ENCODE measurements around the gene P2RY6.
"Not testable (repeated sequence)": the region's sequence is repeated elsewhere in the genome, so short reads cannot be mapped to it uniquely, and the experiment has no call there.

P2RY6 gene

DNA sequence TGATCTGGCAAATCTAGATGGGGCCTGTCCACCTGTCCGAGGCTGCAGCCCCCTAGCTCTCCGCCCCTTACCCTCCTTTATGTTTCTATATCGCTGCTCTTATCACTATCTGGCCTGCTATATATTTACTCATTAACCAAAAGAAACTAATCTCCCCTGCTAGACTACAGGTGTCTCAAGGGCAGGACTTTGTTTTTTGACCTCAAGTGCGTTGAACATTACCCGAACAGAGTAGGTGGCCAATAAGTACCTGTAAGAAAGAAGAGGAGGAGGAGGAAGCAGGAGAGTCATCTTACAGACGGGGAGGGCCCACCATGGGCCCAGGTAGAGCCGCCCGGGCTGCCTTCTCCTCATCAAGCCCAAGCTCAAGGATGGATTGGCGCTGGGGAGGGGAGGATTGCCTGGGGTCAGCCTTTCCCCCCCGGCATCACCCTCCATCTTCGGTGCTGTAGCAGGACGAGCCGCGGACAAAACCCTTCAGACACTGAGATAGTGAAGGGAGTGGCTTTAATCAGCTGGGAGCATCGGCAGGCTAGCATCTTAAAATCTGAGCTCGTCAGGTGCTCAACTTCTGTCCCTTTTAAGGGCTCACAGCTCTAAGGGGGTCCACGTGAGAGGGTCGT is 1.2 kb upstream of the P2RY6 start:
- DNase-seq, result peak in 5 of 42 donors; percentile 1 to 37 (median 4)
- intact Hi-C loops (cut with DNase I), result no loop called here

DNA sequence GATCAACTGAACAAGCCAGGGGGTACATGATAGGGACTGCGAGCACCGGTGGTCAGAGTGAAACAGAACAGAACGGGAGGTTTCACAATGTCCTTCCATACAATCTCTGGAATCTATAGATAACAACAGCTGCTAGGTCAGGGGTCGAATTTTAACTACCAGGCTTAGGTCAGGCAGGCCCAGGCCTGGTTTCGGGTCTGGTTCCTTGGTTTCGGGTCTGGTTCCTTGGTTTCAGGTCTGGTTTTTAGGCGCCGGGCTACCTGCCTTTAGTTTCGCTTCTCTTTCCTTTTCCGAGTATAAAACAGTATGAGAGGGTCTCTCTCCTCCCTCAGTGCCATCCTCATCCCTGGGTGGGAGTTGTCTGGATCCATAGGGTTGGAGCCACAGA is 666 bp upstream of the P2RY6 start:
- DNase-seq, result peak in 3 of 42 donors; percentile 6 to 21 (median 9)
- intact Hi-C loops (cut with DNase I), result not testable (repeated sequence)

DNA sequence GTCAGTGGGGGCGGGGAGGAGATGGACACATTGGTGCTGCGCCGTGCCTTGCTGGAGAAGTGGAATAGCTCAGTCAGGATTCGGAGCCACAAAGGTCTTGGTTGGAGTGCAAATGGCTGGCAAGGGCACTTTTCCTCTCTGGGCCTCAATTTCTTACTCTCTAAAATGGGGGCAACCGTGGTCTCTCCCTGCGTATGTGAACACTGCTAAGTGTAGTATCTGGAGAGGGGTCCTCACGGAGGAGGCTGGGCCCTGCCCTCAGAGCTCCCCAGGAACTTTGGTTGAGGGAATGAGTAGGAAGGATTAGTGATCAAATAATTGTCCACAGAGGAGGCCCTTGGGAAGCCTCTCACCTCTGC is 521 bp downstream of the P2RY6 start:
- intact Hi-C loops (cut with DNase I), result no loop called here
- peak in 1 of 42 donors; percentile 16 for DNase-seq

DNA sequence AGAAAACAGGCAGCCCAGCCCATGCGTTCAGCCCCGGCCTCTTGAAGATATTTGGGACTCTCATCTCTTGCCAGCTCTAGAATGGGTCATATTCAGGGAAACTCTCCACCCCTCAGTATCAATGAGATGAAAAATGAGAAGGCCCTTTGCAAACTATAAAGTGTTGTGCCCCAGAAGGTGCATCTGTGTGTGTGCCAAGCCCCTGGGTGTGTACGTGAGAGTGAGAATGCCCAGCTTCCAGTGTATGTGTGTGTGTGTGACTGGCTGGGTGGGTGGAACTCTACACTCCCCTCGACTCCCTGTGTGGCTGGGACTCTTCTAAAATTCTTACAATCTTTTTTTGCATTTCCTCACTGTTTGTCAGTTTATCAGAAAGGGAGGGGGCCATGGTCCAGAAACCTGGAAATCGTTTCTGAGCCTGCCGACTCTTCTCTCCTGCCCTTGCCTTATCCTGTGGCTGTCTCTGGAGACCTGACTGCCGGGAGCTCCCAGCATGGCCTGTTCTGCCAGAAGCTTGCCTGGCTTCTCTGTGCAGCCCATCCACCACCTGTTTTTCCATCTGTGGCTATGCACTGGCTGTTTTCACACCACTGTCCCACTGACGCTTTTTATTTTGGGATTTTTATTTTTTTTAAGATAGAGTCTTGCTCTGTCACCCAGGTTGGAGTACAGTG is 1.2 kb downstream of the P2RY6 start:
- intact Hi-C loops (cut with DNase I), result no loop called here
- DNase-seq, result peak in 1 of 42 donors; percentile 19

DNA sequence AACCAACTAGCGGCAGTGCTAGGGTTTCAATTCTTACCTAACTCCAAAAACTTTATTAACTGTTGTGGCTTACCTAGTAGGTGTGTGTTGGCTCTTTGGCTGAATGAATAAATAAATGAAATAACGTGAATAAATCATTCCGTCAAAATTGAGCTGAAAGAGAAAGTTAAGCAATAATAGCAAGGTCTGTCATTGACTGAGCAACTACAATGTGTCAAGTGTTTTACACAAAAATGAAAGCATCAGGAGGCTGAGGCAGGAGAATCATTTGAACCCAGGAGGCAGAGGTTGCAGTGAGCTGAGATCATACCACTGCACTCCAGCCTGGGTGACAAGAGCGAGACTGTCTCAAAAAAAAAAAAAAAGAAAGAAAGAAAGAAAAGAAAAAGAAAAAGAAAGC is 2.1 kb downstream of the P2RY6 start:
- intact Hi-C loops (cut with DNase I); DNase-seq: not testable (repeated sequence)

DNA sequence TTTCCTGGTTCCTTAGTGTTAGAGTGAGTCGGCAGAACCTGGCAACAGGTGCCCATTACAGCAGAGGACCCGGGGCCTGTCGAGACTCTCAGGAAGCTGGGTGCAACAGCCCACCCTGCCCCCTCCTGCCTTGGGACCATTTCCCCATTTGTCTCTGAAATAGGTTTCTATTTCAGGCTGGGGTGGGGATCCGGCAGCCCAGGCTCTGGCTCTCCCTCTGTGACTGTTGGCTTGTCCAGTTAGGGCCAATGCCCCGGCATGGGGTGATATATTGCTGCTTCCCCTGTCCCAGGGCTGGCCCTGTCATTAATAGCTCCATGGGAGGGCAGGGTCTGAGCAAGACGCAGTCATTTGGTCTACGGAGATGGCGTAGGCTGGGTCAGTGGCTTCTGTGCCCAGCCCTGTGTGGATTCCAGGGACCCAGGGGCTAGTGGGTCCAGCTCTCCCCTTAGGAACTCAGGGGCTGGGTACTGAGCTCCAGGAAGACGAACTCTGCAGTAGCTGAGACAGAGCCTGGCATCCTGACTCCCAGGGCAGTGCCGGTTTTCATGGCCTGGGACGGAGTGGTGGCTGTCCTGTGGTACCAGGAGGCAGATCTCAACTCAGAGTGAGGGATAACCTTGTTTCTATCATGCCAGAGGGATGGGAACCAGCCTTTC is 2.7 kb downstream of the P2RY6 start:
- intact Hi-C loops (cut with DNase I), result no loop called here
- peak in 11 of 42 donors; percentile 9 to 51 (median 23) for DNase-seq

DNA sequence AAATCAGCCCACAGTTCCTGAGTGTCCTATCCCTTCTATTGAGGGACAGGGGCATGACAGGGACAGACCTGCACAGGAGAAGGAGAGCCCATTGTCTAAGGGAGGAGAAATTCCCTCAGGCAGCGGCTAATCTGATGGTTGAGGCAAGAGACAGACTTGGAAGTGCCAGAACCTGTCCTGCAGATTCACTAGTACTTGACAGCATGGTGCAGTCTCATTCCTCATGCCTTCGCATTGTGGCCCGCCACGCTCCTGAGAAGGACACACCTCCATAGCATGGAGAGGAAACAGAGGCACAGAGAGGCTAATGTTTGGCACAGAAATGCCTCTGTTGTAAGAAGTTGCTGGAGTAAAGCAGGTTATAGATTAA is 3.2 kb downstream of the P2RY6 start:
- intact Hi-C loops (cut with DNase I), result no loop called here
- peak in 1 of 42 donors; percentile 3 for DNase-seq

DNA sequence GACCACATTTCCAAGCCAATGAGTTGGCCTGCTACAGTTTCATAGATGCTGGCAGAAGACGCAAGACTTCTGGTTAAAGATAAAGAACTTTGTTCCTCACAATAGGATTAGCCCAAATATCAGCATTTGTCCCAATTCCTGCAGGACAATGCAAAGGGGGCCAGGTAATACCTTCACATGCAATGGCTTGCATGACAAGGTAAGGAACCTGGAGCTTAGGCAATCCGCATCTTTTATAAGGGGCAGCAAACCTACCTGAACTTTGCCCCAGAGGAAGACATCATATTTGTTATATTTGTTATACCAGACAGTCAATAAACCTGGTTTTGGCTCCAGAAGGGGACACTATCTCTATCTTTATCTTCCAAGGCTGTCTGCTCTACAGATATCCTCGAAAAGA is 5.3 kb downstream of the P2RY6 start:
- no peak for DNase-seq
- intact Hi-C loops (cut with DNase I), result no loop called here

DNA sequence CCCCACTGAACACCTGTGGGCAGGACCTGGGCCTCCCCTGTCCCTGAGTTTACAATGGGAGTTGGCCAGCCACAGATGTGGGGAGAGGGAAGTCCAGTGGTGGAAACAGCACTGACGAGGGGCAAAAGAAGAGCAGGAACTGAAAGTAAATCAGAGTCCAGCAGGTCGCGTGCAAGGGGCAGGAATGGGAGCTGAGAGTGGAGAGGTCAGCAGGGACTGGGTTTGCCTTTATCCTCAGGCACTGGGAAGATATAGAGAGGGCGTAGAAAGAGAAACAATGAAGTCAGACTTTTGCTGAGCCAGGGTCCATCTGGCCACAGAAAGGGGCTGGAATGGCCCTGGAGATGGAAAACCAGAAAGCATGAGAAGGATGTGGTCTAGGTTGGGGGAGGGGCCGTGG is 8.5 kb downstream of the P2RY6 start:
- intact Hi-C loops (cut with DNase I), result no loop called here
- DNase-seq, result peak in 12 of 42 donors; percentile 14 to 52 (median 24)

DNA sequence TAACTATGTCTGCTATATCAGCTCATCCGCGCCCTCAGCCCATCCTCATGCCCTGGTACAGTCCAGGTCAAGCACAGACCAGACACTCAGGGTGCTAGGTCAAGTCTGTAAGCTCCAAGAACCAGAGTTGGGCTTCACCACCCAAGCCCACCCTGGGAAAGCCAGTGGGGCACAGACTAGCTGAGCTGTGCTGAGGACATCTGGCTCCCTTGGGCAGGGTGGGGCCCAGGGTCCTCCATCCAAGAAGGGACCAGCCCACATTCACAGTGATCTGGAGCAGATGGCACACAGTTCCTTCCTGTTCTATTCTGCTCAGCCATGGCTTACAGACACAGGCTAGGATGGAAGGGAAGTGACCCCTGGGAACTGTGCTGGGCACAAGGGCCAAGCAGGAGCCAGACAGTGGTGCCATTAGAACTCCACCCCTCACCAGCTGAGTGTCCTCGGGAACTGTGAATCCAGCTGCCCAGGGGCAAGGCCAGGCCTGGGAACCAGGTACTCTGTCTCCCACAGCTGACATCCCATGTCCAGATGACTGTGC is 9.1 kb downstream of the P2RY6 start:
- intact Hi-C loops (cut with DNase I), result no loop called here
- DNase-seq, result no peak

DNA sequence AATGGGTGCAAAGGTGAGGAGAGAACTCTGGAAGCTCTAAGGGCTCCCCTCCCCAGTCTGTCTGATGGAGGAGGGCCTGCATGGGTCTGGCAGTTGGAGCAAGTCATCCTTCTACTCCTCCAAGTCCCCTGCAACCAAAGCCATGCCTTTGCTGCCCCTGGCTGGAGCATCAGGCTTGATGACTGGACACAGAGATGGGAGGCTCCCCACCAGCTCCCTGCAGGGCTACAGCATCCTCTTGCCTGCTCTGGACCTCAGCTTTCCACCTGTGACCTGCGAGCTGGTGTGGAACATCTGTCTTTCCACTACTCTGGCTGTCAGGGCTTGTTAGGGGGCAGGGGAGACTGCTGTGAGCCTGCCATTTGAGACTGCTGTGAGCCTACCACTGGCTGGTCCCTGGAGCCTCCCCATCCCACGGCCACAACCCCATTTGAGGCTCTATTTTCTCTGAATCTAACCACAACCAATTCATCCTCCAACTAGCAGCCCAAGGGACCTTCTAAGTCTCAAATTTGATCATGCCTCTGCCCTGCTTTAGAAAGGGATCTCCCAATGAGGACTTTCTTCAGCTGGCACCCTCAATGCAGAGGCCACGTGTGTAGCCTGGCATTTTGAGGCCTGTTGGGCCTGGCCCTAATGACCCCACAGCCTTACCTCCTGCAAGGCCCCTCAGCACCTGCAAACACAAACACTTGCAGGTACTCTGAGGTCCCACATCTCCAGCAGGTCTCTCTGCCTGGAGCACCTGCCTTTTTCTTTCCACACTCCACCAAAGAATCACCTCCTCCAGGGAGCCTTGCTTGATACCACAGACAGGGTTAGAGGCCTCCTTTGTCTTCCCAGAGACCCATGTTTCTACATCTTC is 9.9 kb downstream of the P2RY6 start:
- intact Hi-C loops (cut with DNase I), result no loop called here
- DNase-seq, result no peak

DNA sequence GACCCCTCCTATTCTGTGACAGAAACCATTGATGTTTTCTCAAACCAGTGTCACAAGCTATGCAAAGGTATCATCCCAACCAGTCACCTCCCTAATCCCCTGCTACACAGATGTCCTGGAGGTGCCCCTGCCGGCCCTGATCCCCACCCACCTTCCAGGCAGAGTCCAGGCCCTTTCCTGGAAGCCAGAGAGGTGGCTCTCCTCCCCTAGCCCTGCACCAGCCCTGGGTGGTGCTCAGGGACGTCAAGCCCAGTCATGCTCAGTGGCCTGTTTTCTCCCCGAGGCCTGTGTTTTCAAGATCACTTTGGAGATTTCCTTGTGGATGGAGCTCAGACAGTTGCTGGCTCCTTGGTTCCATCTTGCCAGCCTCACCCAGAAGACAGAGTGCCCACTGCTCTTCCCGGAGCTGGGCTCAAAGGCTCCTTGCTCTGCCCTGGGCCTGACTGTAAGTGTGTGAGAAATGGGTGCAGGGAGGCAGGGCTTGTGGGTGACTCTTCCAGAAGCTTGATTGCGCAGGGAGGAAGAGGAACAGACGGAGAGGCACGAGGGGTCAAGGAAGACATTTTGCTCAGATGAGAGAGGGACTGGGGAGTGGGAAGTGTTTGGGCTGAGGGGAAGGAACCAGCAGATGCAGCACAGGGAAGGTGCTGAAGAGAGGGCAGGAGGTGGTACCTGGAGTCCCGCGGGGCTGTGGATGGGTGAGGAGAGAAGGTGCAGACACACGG is 11.3 kb downstream of the P2RY6 start:
- intact Hi-C loops (cut with DNase I), result no loop called here
- DNase-seq, result no peak

DNA sequence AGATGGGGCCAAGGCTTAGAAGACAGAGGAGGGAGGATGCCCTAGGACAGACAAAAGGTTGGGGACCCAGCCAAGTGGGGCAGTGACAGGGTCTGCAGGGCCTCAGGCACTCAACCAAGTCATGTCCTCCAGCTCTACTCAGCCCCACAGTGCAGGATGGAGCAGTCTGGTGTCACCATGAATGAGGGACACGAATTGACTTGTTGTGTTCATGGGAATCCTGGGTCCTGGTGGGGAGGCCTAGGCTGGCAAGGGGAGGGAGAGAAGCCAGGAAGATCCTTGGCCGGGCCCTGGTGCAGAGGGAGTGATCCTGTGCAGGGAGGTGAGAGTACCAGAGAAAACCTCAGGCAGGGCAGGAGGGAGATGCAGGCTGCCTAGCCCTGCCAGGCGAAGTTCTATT is 12.0 kb downstream of the P2RY6 start:
- intact Hi-C loops (cut with DNase I), result no loop called here
- DNase-seq, result no peak

DNA sequence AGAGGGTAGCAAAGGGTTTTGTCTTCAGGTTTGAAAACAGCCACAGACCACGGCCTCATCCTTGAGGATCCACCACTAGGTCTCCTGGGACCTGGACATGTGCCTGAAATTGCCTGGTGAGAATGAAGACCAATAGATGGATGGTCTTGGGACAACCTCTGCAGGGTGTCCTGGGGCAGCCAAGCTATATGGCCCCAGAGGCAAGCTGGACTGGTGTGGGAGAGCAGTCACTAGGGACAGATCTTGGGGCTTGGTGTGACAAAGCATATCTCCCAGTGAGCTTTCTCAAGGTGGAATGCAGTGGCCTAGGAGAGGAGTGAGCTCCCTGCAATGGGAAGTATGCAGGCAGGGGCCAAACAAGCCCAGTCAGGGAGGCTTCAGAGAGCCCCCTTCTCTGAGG is 13.6 kb downstream of the P2RY6 start:
- no peak for DNase-seq
- intact Hi-C loops (cut with DNase I), result no loop called here

DNA sequence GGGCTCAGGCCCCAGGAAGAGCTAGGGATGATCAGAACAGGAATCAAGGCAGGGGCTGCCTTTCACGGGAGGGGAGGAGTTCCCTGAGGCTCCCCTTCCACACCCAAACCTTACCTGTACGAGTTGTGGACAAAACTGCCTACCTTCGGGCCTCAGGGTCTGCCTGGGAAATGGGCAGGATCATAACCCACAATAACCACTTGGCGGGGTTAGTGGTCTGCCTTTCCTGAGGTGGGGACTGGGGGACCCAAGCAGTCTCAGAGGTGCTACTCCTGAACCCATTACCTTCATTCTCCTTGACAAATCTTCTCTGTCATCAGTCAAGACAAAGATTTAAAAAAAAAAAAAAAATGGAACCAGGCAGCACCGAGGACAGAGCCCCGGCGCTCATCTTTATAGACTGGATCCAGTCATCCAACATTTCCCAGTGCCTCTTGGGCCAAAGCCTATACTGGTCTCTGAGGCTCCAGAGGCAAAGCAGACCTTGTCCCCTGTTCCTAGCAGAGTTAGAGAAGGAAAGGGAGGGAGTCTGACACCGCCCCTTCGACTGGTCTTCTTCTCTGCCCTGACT is 14.2 kb downstream of the P2RY6 start:
- no peak for DNase-seq
- intact Hi-C loops (cut with DNase I), result no loop called here

DNA sequence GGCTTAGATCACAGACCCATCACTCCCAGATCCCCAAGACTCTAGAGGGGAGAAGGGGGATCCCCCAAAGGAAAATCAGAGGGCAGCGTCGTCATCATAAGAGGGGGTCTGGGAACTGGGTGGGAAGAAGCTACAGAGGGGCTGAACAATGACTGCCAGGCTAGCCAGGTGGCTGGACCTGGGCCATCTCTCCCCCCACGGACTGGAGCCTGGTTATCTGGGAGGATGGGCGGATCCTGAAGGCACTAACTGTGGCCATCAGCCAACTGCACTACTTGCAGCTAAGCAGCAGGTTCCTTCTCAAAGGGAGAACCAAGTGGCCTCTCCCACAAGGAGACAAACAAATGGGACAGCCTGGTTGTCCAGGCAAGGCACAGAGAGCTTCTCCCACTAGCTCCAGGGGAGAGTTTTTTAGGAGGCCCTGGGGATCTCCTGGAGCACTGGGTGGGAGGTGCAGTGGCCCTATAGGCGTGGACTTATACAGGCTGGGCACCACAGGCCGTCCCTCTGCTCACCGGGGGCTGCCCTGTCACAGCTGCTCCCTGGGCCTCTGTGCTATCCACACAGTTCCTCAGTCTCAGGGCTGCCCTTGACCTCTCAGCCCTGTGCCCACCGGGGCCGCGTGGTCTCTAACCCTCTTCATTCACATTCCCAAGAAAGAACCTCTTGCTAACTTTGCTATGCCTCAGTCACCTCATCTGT is 15.4 kb downstream of the P2RY6 start:
- no peak for DNase-seq
- intact Hi-C loops (cut with DNase I), result no loop called here

DNA sequence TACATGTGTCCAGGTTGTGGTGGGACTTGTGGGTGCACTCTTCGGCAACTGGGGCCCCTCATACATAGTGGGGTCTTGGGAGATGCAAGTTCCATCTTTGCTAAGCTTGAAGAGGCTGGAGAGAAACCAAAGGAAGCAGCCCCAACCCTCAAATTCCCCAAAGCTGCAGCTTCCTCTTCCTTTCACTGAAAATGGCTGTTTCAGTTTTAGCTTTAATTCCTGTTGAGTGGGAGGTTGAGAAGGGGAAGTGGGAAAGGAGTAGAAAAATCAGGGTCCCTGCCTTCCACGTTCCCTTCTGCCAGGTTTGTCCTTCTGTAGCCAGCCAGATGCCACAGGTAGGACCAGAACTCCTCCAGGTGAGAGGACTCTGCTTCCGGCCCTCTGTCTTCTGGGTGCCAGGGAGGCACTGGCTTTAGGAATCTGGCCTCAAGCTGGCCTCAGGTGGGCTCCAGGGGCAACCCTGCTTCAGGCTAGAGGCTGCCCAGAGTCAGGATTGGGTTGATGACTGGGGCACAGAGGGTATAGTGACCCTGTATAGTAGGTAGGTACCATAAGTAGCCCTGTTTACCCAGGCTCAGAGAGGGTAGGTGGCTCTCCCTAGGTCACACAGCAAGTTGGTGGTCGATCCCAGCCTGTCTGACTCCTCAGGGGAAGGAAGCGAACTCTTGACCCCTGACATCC is 16.2 kb downstream of the P2RY6 start:
- intact Hi-C loops (cut with DNase I), result no loop called here
- no peak for DNase-seq

Measured in head of caudate nucleus (tissue), 42 donors.